H1 (cell line): ENCODE results near the gene CHST13. TPM values are rescaled to one million over a fixed set of nuclear protein-coding genes. Genes with fewer than 3 reads are reported as not detected.

Experiments used
- CREB1 ChIP-seq: IDR thresholded peaks from 2 replicates; pipeline ENCODE4 v1.6.1; 2012; ENCODE audit warnings: inconsistent platforms
- HDAC2 ChIP-seq, 2 experiments: fragments of 300-600 bp in 1 of 2; sonication (generic) in 1 of 2; IDR thresholded peaks; 2 replicates each; pipeline ENCODE4 v1.6.1; 2011 to 2012; ENCODE audit warnings: low read depth in 2 of 2, low read length in 2 of 2, mild to moderate bottlenecking in 2 of 2, moderate library complexity in 2 of 2, borderline replicate concordance in 1 of 2, inconsistent platforms in 1 of 2
- RNF2 ChIP-seq: fragments of 200-900, 300-1000 bp; sonication (generic); IDR thresholded peaks from 2 replicates; pipeline ENCODE4 v1.7.1; 2016; ENCODE audit warnings: borderline replicate concordance, low read depth, mild to moderate bottlenecking, antibody characterized with exemption, low read length; ENCODE audit not compliant: poor library complexity, severe bottlenecking; ENCODE audit errors: missing control alignments
- polyA plus RNA-seq, 7 experiments: library from polyadenylated mRNA; depleted of rRNA in 3 of 7; stranded (reverse) in 5 of 7; unstranded in 2 of 7; fragments of >200 nt in 5 of 7; fragments of 200-250 nt in 2 of 7; gene quantifications; 1 replicate in 5 of 7; 2 replicates in 1 of 7; 4 replicates in 1 of 7; pipeline versions ENCODE4 v1.2.1 to v1.2.3, GENCODE V29; 2011 to 2013; ENCODE audit warnings: missing spikeins in 2 of 7, mixed read lengths in 2 of 7
- total RNA-seq: library from RNA; stranded (reverse); fragmentation: NEBNext Ultra II Directional; extraction: Animal tissue kit (Norgen Biotek cat#: 25700); gene quantifications from 2 replicates; pipeline ENCODE4 v1.2.1, GENCODE V29; 2021
- TF ChIP-seq, protein P1 (sequence below): fragments of 300-600 bp; sonication (generic); IDR thresholded peaks from 2 replicates; pipeline ENCODE4 v1.7.1; 2012; ENCODE audit warnings: low read length, moderate library complexity, mild to moderate bottlenecking, inconsistent platforms; ENCODE audit not compliant: insufficient replicate concordance
- TF ChIP-seq, protein P2 (sequence below): IDR thresholded peaks from 2 replicates; pipeline ENCODE4 v1.6.1; 2012; ENCODE audit warnings: inconsistent platforms

Gene CHST13
- total and polyA plus RNA-seq, 2 of the 8 experiments (the other 6 are each of a cell fraction or from before 2014, with no cell fraction given): 5.4 to 11.7 TPM

DNA sequence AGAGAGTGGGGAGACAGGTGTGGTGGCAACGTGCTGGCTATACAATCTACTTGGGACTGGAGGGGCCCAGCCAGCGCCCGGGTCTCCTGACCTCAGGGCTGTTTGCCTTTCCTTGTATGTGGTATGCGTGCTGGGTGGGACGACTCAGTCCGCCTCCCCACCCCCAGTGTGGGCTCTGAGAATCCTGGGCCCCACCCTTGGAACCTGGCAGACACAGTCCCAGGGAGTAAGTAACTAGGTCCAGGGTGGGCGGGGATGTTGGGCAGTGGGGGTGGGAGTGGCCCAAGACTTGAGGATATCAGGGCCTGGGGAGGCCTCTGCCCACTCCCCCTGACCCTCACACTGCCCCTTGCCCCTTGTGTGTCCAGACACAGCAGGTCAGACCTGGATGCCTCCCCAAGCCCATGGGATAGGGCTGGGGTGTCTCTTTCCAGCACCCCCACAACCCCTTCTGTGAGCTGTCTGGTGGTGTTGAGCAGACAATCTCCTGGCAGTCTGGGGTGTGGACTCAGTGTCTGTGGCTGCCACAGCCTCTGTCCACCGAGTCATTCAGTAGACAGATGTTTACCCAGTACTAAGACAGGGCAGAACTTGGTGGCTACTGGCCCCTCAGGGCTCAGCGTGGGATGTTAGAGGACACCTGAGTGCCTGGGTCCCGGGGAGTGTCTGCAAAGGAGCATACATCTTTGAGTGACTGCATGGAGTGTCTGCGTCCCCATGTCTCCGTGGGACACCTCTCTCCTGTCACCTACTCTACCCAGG, 1.3 kb downstream of the CHST13 start (continued):
- TF ChIP-seq HDAC2 (IDR thresholded peaks at IDR 0.05; ENCODE audit: borderline replicate concordance in 1 of 2, low read depth in 2 of 2, low read length in 2 of 2) (no peak), CREB1 (no peak), RNF2 (no peak)
- TF ChIP-seq, protein P1, sequence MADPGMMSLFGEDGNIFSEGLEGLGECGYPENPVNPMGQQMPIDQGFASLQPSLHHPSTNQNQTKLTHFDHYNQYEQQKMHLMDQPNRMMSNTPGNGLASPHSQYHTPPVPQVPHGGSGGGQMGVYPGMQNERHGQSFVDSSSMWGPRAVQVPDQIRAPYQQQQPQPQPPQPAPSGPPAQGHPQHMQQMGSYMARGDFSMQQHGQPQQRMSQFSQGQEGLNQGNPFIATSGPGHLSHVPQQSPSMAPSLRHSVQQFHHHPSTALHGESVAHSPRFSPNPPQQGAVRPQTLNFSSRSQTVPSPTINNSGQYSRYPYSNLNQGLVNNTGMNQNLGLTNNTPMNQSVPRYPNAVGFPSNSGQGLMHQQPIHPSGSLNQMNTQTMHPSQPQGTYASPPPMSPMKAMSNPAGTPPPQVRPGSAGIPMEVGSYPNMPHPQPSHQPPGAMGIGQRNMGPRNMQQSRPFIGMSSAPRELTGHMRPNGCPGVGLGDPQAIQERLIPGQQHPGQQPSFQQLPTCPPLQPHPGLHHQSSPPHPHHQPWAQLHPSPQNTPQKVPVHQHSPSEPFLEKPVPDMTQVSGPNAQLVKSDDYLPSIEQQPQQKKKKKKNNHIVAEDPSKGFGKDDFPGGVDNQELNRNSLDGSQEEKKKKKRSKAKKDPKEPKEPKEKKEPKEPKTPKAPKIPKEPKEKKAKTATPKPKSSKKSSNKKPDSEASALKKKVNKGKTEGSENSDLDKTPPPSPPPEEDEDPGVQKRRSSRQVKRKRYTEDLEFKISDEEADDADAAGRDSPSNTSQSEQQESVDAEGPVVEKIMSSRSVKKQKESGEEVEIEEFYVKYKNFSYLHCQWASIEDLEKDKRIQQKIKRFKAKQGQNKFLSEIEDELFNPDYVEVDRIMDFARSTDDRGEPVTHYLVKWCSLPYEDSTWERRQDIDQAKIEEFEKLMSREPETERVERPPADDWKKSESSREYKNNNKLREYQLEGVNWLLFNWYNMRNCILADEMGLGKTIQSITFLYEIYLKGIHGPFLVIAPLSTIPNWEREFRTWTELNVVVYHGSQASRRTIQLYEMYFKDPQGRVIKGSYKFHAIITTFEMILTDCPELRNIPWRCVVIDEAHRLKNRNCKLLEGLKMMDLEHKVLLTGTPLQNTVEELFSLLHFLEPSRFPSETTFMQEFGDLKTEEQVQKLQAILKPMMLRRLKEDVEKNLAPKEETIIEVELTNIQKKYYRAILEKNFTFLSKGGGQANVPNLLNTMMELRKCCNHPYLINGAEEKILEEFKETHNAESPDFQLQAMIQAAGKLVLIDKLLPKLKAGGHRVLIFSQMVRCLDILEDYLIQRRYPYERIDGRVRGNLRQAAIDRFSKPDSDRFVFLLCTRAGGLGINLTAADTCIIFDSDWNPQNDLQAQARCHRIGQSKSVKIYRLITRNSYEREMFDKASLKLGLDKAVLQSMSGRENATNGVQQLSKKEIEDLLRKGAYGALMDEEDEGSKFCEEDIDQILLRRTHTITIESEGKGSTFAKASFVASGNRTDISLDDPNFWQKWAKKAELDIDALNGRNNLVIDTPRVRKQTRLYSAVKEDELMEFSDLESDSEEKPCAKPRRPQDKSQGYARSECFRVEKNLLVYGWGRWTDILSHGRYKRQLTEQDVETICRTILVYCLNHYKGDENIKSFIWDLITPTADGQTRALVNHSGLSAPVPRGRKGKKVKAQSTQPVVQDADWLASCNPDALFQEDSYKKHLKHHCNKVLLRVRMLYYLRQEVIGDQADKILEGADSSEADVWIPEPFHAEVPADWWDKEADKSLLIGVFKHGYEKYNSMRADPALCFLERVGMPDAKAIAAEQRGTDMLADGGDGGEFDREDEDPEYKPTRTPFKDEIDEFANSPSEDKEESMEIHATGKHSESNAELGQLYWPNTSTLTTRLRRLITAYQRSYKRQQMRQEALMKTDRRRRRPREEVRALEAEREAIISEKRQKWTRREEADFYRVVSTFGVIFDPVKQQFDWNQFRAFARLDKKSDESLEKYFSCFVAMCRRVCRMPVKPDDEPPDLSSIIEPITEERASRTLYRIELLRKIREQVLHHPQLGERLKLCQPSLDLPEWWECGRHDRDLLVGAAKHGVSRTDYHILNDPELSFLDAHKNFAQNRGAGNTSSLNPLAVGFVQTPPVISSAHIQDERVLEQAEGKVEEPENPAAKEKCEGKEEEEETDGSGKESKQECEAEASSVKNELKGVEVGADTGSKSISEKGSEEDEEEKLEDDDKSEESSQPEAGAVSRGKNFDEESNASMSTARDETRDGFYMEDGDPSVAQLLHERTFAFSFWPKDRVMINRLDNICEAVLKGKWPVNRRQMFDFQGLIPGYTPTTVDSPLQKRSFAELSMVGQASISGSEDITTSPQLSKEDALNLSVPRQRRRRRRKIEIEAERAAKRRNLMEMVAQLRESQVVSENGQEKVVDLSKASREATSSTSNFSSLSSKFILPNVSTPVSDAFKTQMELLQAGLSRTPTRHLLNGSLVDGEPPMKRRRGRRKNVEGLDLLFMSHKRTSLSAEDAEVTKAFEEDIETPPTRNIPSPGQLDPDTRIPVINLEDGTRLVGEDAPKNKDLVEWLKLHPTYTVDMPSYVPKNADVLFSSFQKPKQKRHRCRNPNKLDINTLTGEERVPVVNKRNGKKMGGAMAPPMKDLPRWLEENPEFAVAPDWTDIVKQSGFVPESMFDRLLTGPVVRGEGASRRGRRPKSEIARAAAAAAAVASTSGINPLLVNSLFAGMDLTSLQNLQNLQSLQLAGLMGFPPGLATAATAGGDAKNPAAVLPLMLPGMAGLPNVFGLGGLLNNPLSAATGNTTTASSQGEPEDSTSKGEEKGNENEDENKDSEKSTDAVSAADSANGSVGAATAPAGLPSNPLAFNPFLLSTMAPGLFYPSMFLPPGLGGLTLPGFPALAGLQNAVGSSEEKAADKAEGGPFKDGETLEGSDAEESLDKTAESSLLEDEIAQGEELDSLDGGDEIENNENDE: no peak
- TF ChIP-seq, protein P2, sequence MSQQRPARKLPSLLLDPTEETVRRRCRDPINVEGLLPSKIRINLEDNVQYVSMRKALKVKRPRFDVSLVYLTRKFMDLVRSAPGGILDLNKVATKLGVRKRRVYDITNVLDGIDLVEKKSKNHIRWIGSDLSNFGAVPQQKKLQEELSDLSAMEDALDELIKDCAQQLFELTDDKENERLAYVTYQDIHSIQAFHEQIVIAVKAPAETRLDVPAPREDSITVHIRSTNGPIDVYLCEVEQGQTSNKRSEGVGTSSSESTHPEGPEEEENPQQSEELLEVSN: no peak
